Osteocyte (in vitro differentiated cells): ENCODE data around the gene EVC. TPM values are rescaled to one million over a fixed set of nuclear protein-coding genes. Genes with fewer than 3 reads are reported as not detected.
"Not testable (repeated sequence)": the region's sequence is repeated elsewhere in the genome, so short reads cannot be mapped to it uniquely, and the experiment has no call there.

Experiments
- DNase-seq: peaks from one replicate; pipeline ENCODE4 v3.0.0; 2021; ENCODE audit warnings: mixed read lengths; ENCODE audit not compliant: unreplicated experiment; ENCODE audit errors: extremely low spot score
- H3K27ac Mint-ChIP-seq: one replicate; pipeline ENCODE4 v1.8.0; 2021; ENCODE audit warnings: mild to moderate bottlenecking, mixed read lengths; ENCODE audit not compliant: unreplicated experiment
- H3K27me3 Mint-ChIP-seq: one replicate; pipeline ENCODE4 v1.8.0; 2021; ENCODE audit warnings: mixed read lengths; ENCODE audit not compliant: unreplicated experiment
- H3K36me3 Mint-ChIP-seq: one replicate; pipeline ENCODE4 v1.8.0; 2021; ENCODE audit warnings: mixed read lengths; ENCODE audit not compliant: unreplicated experiment
- H3K4me1 Mint-ChIP-seq: one replicate; pipeline ENCODE4 v1.8.0; 2021; ENCODE audit warnings: mixed read lengths; ENCODE audit not compliant: unreplicated experiment
- H3K4me3 Mint-ChIP-seq: one replicate; pipeline ENCODE4 v1.8.0; 2021; ENCODE audit warnings: mild to moderate bottlenecking, moderate library complexity, mixed read lengths; ENCODE audit not compliant: unreplicated experiment
- H3K9me3 Mint-ChIP-seq: one replicate; pipeline ENCODE4 v1.8.0; 2021; ENCODE audit warnings: mixed read lengths; ENCODE audit not compliant: unreplicated experiment
- total RNA-seq: library from RNA; stranded (reverse); gene quantifications from 2 replicates; pipeline ENCODE4 v1.2.1, GENCODE V29; 2021
- TF ChIP-seq, protein P1 (sequence below): fragments of 200-600 bp; sonication (generic); IDR thresholded peaks from 2 replicates; pipeline ENCODE4 v1.5.0; 2021; ENCODE audit warnings: antibody characterized with exemption, mild to moderate bottlenecking, moderate library complexity

Gene EVC
- total RNA-seq, 1 donor from 2014 or later: 41.6 TPM

DNA sequence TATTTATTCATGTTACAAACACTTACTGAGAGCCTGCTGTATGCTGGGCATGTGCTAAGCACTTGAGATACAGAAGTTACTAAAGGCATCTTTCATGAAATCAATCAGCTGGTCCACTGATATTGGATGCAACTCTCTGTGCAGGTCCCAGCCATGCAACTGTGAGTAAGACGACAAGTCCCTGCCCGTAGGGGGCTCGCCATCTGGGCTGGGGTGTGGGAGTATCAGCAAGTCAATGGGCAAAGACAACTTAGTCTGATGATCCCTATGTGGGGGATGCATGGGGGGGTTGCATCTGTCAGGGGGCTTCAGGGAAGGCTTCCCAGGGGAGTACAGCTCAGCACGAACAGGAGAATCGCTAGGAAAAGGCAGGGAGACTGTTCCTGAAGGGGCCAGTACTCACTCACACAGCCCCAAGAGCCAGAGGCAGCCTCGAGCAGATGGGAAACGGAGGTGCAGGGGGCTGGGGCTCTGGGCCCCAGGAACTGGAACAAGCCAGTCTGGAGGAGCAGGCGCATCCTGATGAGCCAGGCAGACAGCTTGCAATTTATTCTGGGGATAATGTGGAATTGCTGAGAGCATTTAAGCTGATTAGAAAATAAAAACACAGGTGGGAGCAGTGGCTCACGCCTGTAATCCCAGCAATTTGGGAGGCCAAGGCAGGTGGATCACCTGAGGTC is 141.7 kb downstream of the EVC start:
- no peak for DNase-seq
- H3K27ac Mint-ChIP-seq: no peak overlapping the region
- TF ChIP-seq, protein P1, sequence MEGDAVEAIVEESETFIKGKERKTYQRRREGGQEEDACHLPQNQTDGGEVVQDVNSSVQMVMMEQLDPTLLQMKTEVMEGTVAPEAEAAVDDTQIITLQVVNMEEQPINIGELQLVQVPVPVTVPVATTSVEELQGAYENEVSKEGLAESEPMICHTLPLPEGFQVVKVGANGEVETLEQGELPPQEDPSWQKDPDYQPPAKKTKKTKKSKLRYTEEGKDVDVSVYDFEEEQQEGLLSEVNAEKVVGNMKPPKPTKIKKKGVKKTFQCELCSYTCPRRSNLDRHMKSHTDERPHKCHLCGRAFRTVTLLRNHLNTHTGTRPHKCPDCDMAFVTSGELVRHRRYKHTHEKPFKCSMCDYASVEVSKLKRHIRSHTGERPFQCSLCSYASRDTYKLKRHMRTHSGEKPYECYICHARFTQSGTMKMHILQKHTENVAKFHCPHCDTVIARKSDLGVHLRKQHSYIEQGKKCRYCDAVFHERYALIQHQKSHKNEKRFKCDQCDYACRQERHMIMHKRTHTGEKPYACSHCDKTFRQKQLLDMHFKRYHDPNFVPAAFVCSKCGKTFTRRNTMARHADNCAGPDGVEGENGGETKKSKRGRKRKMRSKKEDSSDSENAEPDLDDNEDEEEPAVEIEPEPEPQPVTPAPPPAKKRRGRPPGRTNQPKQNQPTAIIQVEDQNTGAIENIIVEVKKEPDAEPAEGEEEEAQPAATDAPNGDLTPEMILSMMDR: no peak
- peaks cover 11% of the 10 kb centered on the region for H3K36me3 Mint-ChIP-seq
- no peaks in the 10 kb centered on the region for H3K9me3 Mint-ChIP-seq
- H3K27me3 Mint-ChIP-seq: no peaks in the 10 kb centered on the region
- no peak overlapping the region for H3K4me3 Mint-ChIP-seq
- no peaks in the 10 kb centered on the region for H3K4me1 Mint-ChIP-seq

GRCh38 chr4:5854929-5855328 is 143.9 kb downstream of the EVC start:
- DNase-seq: no peak
- H3K27me3 Mint-ChIP-seq: no peaks in the 10 kb centered on the region
- no peaks in the 10 kb centered on the region for H3K36me3 Mint-ChIP-seq
- TF ChIP-seq, protein P1: no peak
- no peak overlapping the region for H3K27ac Mint-ChIP-seq
- no peaks in the 10 kb centered on the region for H3K9me3 Mint-ChIP-seq
- no peaks in the 10 kb centered on the region for H3K4me1 Mint-ChIP-seq
- H3K4me3 Mint-ChIP-seq: no peak overlapping the region

DNA sequence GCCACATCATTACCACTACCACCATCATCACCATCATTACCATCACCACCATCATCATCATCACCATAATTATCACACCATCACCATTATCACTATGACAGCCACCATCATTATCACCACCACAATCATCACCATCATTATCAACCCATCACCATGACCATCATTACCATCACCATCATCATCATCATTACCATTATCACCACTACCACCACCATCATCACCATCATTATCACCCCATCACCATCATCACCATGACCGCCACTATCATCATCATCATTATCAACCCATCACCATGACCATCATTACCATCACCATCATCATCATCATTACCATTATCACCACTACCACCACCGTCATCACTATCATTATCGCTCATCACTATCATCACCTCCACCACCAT is 145.4 kb downstream of the EVC start:
- not testable (repeated sequence) for H3K9me3 Mint-ChIP-seq, H3K4me3 Mint-ChIP-seq, H3K36me3 Mint-ChIP-seq, H3K27ac Mint-ChIP-seq, DNase-seq, H3K27me3 Mint-ChIP-seq, H3K4me1 Mint-ChIP-seq

DNA sequence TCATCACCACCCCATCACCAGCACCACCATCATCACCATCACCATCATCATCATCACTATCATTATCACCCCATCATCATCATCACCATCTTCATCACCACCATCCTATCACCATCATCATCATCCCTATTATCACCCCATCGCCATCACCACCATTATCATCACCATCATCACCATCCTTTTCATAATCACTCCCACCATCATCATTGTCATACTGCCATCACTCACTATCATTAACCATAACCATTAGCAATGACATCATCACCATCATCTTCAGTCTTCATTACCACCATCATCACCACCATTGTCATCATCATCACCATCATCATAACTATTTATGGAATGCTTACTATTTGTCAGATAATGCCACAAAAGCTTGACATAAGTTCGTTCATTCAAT is 146.2 kb downstream of the EVC start:
- Mint-ChIP-seq H3K27ac (no peak overlapping the region), H3K36me3 (peaks cover 1% of the 10 kb centered on the region), H3K4me1 (no peaks in the 10 kb centered on the region), H3K27me3 (no peaks in the 10 kb centered on the region), H3K9me3 (no peaks in the 10 kb centered on the region), H3K4me3 (no peak overlapping the region)
- no peak for DNase-seq
- TF ChIP-seq, protein P1: no peak

GRCh38 chr4:5858020-5858769 is 147.2 kb downstream of the EVC start:
- no peak overlapping the region for H3K27ac Mint-ChIP-seq
- no peak overlapping the region for H3K4me3 Mint-ChIP-seq
- no peaks in the 10 kb centered on the region for H3K9me3 Mint-ChIP-seq
- no peaks in the 10 kb centered on the region for H3K27me3 Mint-ChIP-seq
- no peak for DNase-seq
- peaks cover 1% of the 10 kb centered on the region for H3K36me3 Mint-ChIP-seq
- TF ChIP-seq, protein P1: no peak
- H3K4me1 Mint-ChIP-seq: peaks cover 2% of the 10 kb centered on the region
